GM23338 (cell line): Measurements from ENCODE around the gene NFS1. TPM values are rescaled to one million over a fixed set of nuclear protein-coding genes. Genes with fewer than 3 reads are reported as not detected.

ENCODE experiments used
- ATAC-seq: fragments of 200-7000 bp; cut with Tn5 transposase; 3 replicates; pipeline ENCODE4 v1.9.1; 2020
- DNase-seq: peaks from one replicate; pipeline ENCODE4 v3.0.0-alpha.2; 2015; ENCODE audit warnings: low spot score
- H2AFZ ChIP-seq: fragments of 200-600 bp; sonication (generic); 2 replicates; pipeline ENCODE4 v1.8.0; 2016; ENCODE audit warnings: antibody characterized with exemption, mild to moderate bottlenecking, moderate library complexity
- H3F3A ChIP-seq: fragments of 200-600 bp; sonication (generic); replicated peaks from 2 replicates; pipeline ENCODE4 v1.8.0; 2017; ENCODE audit warnings: antibody characterized with exemption, mixed run types, low read depth
- H3K27ac ChIP-seq: fragments of 200-600 bp; sonication (generic); 2 replicates; pipeline ENCODE4 v1.6.1; 2016; ENCODE audit warnings: low read depth
- H3K27me3 ChIP-seq: fragments of 200-600 bp; sonication (generic); 2 replicates; pipeline ENCODE4 v1.8.0; 2016; ENCODE audit warnings: mild to moderate bottlenecking, mixed run types, moderate library complexity; ENCODE audit not compliant: insufficient read depth
- H3K36me3 ChIP-seq: fragments of 200-600 bp; sonication (generic); 2 replicates; pipeline ENCODE4 v1.8.0; 2016; ENCODE audit warnings: mild to moderate bottlenecking; ENCODE audit not compliant: insufficient read depth
- H3K4me1 ChIP-seq: fragments of 200-600 bp; sonication (generic); 2 replicates; pipeline ENCODE4 v1.8.0; 2016; ENCODE audit warnings: mild to moderate bottlenecking, moderate library complexity; ENCODE audit not compliant: insufficient read depth
- H3K4me2 ChIP-seq: fragments of 200-600 bp; sonication (generic); 2 replicates; pipeline ENCODE4 v1.7.1; 2017; ENCODE audit warnings: mixed run types
- H3K4me3 ChIP-seq: fragments of 200-600 bp; sonication (generic); 2 replicates; pipeline ENCODE4 v1.6.1; 2016; ENCODE audit warnings: mixed run types
- H3K79me2 ChIP-seq: fragments of 200-600 bp; sonication (generic); replicated peaks from 2 replicates; pipeline ENCODE4 v1.8.0; 2017; ENCODE audit warnings: mild to moderate bottlenecking; ENCODE audit not compliant: insufficient read depth
- H3K9me2 ChIP-seq: fragments of 200-600 bp; sonication (generic); 2 replicates; pipeline ENCODE4 v1.8.0; 2017; ENCODE audit not compliant: insufficient read depth
- H4K20me1 ChIP-seq: fragments of 200-600 bp; sonication (generic); replicated peaks from 2 replicates; pipeline ENCODE4 v1.8.0; 2017; ENCODE audit warnings: mild to moderate bottlenecking; ENCODE audit not compliant: insufficient read depth
- H3K27ac Mint-ChIP-seq: 2 replicates; pipeline ENCODE4 v1.8.0; 2020; ENCODE audit warnings: inconsistent platforms, mild to moderate bottlenecking, moderate library complexity, mixed read lengths
- H3K27me3 Mint-ChIP-seq: 3 replicates; pipeline ENCODE4 v1.8.0; 2022; ENCODE audit warnings: low read depth, mild to moderate bottlenecking, moderate library complexity, mixed read lengths, inconsistent platforms; ENCODE audit not compliant: insufficient read depth, poor library complexity
- H3K36me3 Mint-ChIP-seq: 3 replicates; pipeline ENCODE4 v1.8.0; 2021; ENCODE audit warnings: low read depth, mild to moderate bottlenecking, inconsistent platforms, moderate library complexity, mixed read lengths
- H3K4me1 Mint-ChIP-seq: 3 replicates; pipeline ENCODE4 v1.8.0; 2020; ENCODE audit warnings: mild to moderate bottlenecking, inconsistent platforms, mixed read lengths
- H3K4me3 Mint-ChIP-seq: 3 replicates; pipeline ENCODE4 v1.8.0; 2021; ENCODE audit warnings: moderate library complexity, mild to moderate bottlenecking, inconsistent platforms, mixed read lengths
- H3K9me3 Mint-ChIP-seq: 3 replicates; pipeline ENCODE4 v1.8.0; 2020; ENCODE audit warnings: moderate library complexity, mild to moderate bottlenecking, inconsistent platforms, mixed read lengths
- CREB1 ChIP-seq: fragments of 250-450 bp; sonication (Bioruptor Pico); IDR thresholded peaks from 2 replicates; pipeline ENCODE4 v1.5.0; 2020; ENCODE audit warnings: low read depth, mild to moderate bottlenecking, moderate library complexity
- CTCF ChIP-seq, 2 experiments: fragments of 200-600 bp in 1 of 2; sonication (generic) in 1 of 2; conservative IDR thresholded peaks; 2 replicates each; pipeline versions ENCODE4 v1.5.1 to v1.6.1; 2016 to 2017; ENCODE audit warnings: antibody characterized with exemption in 2 of 2, low read depth in 2 of 2, mild to moderate bottlenecking in 2 of 2, moderate library complexity in 1 of 2
- JUNB ChIP-seq: IDR thresholded peaks from one replicate; pipeline ENCODE4 v1.6.1; 2016; ENCODE audit warnings: antibody characterized with exemption; ENCODE audit not compliant: unreplicated experiment
- NANOG ChIP-seq: IDR thresholded peaks from 2 replicates; pipeline ENCODE4 v1.6.1; 2016; ENCODE audit warnings: antibody characterized with exemption, borderline replicate concordance
- REST ChIP-seq: IDR thresholded peaks from one replicate; pipeline ENCODE4 v1.6.1; 2018; ENCODE audit warnings: antibody characterized with exemption; ENCODE audit not compliant: unreplicated experiment
- STAT1 ChIP-seq: IDR thresholded peaks from one replicate; pipeline ENCODE4 v1.6.1; 2016; ENCODE audit warnings: antibody characterized with exemption; ENCODE audit not compliant: unreplicated experiment
- ZNF114 ChIP-seq: fragments of 250-450 bp; sonication (Bioruptor Pico); IDR thresholded peaks from 2 replicates; pipeline ENCODE4 v1.5.0; 2020; ENCODE audit warnings: mild to moderate bottlenecking, moderate library complexity
- ZNF462 ChIP-seq: fragments of 250-450 bp; sonication (Bioruptor Pico); IDR thresholded peaks from 2 replicates; pipeline ENCODE4 v1.5.0; 2020; ENCODE audit warnings: mild to moderate bottlenecking, moderate library complexity
- polyA plus RNA-seq: library from polyadenylated mRNA; unstranded; fragments of >200 nt; fragmentation: Nextera tagmentation; extraction: Ambion mirVana; gene quantifications from 2 replicates; pipeline ENCODE4 v1.2.1, GENCODE V29; 2016
- total RNA-seq: library from RNA; depleted of rRNA; stranded (reverse); fragments of >200 nt; shearing (Covaris generic); gene quantifications from 2 replicates; pipeline ENCODE4 v1.2.3, GENCODE V29; 2014

Gene NFS1
- total and polyA plus RNA-seq, 2 experiments from 2014 or later, result 22.8 to 35.7 TPM

GRCh38 chr20:35726842-35727711 is 27.9 kb upstream of the NFS1 start:
- H3K9me3 Mint-ChIP-seq, result no peaks in the 10 kb centered on the region; the same call in 2 of the 3 replicates
- peaks cover 98% of the 10 kb centered on the region for H3K36me3 Mint-ChIP-seq
- H2AFZ ChIP-seq, result no peak overlapping the region
- H3K27me3 ChIP-seq, result no peaks in the 10 kb centered on the region
- peaks cover 12% of the 10 kb centered on the region for H3K27me3 Mint-ChIP-seq
- no peak overlapping the region for H3K27ac ChIP-seq
- no peaks in the 10 kb centered on the region for H3K9me2 ChIP-seq
- ATAC-seq, result no peak
- H3F3A ChIP-seq, result peaks cover 19% of the 10 kb centered on the region
- no peaks in the 10 kb centered on the region for H3K4me1 Mint-ChIP-seq
- H3K4me3 ChIP-seq, result no peak overlapping the region
- peak overlapping the region; percentile 75; the same call in 1 of the 2 replicates for H3K27ac Mint-ChIP-seq
- no peak overlapping the region for H3K4me2 ChIP-seq
- DNase-seq, result no peak
- H3K79me2 ChIP-seq, result peaks cover 99% of the 10 kb centered on the region
- H3K36me3 ChIP-seq, result peaks cover 99% of the 10 kb centered on the region
- no peak for TF ChIP-seq CTCF (conservative IDR thresholded peaks at IDR 0.05; ENCODE audit: low read depth in 2 of 2)
- no peak for TF ChIP-seq NANOG
- TF ChIP-seq ZNF114 (CRISPR knock-in tag), result no peak
- TF ChIP-seq JUNB, result no peak
- TF ChIP-seq STAT1, result no peak
- TF ChIP-seq ZNF462 (CRISPR knock-in tag), result no peak
- no peak for TF ChIP-seq CREB1 (CRISPR knock-in tag)
- TF ChIP-seq REST, result no peak
- no peak overlapping the region for H3K4me3 Mint-ChIP-seq
- H4K20me1 ChIP-seq, result peaks cover 64% of the 10 kb centered on the region
- H3K4me1 ChIP-seq, result no peaks in the 10 kb centered on the region
